Measurements from ENCODE around the gene PTPRN2.
"Not testable (repeated sequence)": the region's sequence is repeated elsewhere in the genome, so short reads cannot be mapped to it uniquely, and the experiment has no call there.

The PTPRN2 gene

GRCh38 chr7:157861031-157861491 lies 726.6 kb downstream of the PTPRN2 start:
- peak in 2 of 42 donors; percentile 13 to 19 for DNase-seq

GRCh38 chr7:157860406-157860805 lies 727.2 kb downstream of the PTPRN2 start:
- no peak for DNase-seq
- intact Hi-C loops (cut with DNase I) = no loop called here

More at GRCh38 chr7:157861031-157861491, 726.6 kb downstream of the PTPRN2 start:
- intact Hi-C loops (cut with DNase I) = no loop called here

- DNase-seq = peak in 2 of 42 donors; percentile 10 to 18
- intact Hi-C loops (cut with DNase I) = no loop called here
Observed at GRCh38 chr7:157859915-157860314, 727.7 kb downstream of the PTPRN2 start.

DNA sequence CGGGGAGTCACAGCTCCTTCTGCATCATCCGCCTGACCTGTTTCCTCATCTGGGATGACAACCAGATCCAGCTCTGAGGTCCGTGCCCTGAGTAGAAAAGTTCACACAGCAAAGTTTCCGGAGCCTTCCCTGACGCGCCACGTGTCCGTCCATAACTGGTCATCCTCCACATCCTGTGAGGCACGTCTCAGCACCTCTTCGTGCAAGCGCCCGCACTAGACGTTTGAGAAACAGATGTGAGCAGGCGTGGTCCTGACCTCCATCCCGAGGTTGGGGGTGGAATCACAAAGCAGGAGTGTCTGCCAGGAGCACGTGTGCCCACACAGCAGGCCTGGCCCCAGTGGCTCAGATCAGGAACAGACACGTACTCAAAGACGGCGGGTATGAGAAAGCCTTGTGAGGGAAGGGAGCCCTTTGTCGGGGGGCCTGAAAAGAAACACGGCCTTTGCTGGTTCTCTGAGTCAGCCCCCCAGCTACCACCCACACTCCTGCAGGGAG lies 730.0 kb downstream of the PTPRN2 start:
- intact Hi-C loops (cut with DNase I) = no loop called here
- DNase-seq = peak in 2 of 42 donors; percentile 13 to 27

GRCh38 chr7:157856873-157857577 lies 730.6 kb downstream of the PTPRN2 start:
- peak in 1 of 42 donors; percentile 10 for DNase-seq
- intact Hi-C loops (cut with DNase I) = no loop called here

- DNase-seq = peak in 3 of 42 donors; percentile 4 to 36 (median 14)
- intact Hi-C loops (cut with DNase I) = no loop called here
Observed at GRCh38 chr7:157855452-157856213, 732.0 kb downstream of the PTPRN2 start.

DNA sequence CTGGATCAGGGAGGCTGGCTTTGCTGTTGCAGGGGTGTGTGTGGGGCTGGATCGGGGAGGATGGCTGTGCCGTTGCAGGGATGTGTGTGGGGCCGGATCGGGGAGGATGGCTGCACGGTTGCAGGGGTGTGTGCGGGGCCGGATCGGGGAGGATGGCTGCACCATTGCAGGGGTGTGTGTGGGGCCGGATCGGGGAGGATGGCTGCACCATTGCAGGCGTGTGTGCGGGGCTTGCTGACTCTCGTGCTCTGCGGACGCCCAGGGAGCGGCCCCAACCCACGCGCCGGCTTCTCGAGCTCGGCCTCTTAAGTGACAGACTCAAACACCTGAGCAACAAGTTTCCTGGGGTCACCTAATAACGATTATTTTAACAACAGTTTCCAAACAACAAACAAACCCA lies 732.6 kb downstream of the PTPRN2 start:
- intact Hi-C loops (cut with DNase I) = no loop called here

DNA sequence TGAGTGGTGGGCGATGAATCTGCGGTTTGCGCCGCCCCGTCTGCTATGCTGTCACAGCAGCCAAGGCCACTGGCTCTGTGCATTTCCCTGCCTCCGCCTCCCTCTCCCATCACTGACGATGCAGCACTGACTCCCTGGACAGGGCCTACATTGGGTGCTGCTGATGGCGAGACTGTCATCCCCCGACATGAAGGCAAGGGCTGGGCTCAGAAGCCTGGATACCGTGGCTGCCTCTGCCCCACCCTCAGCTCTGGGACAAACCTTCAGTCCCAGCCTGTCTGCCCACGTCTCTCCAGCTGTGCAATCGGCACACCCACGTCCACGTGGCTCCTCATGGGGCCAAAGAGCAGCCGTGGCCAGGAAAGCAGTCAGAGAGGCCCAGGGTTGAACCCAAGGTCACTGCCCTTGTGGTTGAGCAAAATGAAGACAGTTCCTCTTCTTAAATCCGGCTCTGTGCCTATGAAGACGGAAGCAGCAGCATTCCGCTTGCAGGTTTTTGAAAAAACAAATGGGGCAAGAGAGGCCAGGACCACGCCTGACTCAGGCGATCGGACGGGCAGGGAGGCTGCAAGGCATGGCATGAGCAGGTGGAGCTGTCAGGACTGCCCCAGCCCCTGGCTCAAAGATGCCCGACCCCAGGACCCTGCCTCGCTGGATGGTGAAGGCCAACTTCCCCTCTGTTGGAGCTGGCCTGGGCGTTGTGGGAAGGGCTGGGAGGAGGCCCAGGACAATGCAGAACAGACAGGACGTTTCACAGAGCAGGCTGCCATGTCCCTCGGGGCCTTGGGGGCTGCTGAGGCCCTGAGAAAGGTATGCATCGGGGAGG lies 733.3 kb downstream of the PTPRN2 start:
- intact Hi-C loops (cut with DNase I) = no loop called here
- peak in 27 of 42 donors; percentile 31 to 68 (median 45) for DNase-seq

More for the DNA sequence above, 732.6 kb downstream of the PTPRN2 start:
- no peak for DNase-seq

- intact Hi-C loops (cut with DNase I) = no loop called here
- no peak for DNase-seq
Observed at GRCh38 chr7:157853789-157854065, 733.9 kb downstream of the PTPRN2 start.

DNA sequence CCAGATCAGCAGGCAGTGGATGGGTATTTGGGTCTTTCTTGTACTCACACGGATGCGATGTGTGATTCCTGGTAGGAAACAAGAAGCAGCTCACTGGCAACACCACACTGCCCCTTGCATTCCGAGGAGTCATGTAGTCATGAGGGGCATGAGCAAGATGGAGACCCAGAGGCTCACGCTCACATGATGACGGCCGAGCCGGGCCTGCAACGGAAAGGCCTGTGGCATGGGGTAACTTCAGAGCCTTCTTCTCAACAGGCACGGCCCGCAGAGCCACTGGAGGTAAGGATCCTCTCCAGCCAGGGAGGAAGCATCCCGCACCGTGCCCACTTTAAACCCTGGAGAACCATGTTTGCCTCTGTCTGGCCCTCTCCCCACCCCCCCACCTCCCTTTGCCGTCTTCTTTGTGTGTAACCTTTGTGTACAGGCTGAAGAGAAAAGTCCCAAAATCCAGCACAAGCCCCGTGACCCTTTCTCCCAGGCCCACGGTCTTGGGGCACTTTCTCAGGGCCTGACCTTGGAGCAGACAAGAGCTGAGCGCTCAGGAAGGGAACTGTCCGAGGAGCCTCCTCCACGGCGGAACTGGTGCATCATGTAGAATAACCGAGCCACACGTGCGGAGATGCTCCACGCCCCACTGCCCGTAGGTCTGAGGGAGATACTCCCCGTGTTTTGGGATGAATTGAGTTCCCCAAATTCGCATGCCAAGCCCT lies 734.4 kb downstream of the PTPRN2 start:
- no peak for DNase-seq
- intact Hi-C loops (cut with DNase I) = no loop called here

- DNase-seq = peak in 39 of 42 donors; percentile 20 to 72 (median 47)
- intact Hi-C loops (cut with DNase I) = no loop called here
Observed at GRCh38 chr7:157851501-157852067, 736.0 kb downstream of the PTPRN2 start.

- DNase-seq = no peak
Observed at GRCh38 chr7:157850481-157851444, 736.9 kb downstream of the PTPRN2 start.

GRCh38 chr7:157849726-157850125 lies 737.9 kb downstream of the PTPRN2 start:
- no peak for DNase-seq
- intact Hi-C loops (cut with DNase I) = no loop called here

More at GRCh38 chr7:157850481-157851444, 736.9 kb downstream of the PTPRN2 start:
- intact Hi-C loops (cut with DNase I) = no loop called here

- no peak for DNase-seq
- intact Hi-C loops (cut with DNase I) = no loop called here
Observed at GRCh38 chr7:157849341-157849596, 738.4 kb downstream of the PTPRN2 start.

DNA sequence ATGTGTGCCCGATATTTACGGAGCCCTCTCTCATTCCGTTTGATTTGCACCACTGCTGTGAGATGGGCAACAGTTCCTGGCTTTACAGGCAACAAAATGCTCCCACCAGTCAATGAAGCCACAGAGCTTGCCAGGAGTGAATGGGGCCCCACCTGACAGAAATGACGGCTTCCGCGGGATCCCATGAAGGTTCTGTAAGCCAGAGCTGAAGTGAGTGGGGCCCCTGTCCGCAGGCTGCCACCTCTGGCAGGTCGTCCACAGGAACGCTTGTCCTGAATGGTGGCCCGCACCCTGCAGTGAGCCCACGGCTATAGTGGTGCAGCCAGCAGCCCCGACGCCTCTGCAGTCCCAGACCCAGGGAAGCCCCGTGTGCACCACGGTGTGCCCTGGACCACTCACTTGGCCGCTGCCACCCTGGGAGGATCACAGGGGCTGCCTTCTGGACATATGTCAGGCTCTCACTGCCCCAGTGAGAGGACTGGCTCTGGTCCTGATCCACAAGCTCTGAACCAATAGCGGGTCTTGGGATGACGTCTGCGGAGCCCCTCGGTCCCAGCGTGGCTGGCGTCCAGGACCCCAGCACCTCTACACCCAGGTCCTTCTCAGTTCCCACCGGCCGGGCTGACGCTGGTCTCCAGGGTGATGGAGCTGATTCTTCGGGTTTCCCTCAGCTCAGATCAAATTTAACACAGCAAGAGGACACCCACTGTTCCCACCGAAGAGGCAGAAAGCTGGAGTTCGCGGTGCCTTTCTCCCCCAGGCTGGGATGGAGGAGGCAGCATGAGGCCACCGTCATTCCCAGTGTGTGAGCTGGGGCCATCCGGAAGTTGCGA lies 738.9 kb downstream of the PTPRN2 start:
- no peak for DNase-seq
- intact Hi-C loops (cut with DNase I) = no loop called here

DNA sequence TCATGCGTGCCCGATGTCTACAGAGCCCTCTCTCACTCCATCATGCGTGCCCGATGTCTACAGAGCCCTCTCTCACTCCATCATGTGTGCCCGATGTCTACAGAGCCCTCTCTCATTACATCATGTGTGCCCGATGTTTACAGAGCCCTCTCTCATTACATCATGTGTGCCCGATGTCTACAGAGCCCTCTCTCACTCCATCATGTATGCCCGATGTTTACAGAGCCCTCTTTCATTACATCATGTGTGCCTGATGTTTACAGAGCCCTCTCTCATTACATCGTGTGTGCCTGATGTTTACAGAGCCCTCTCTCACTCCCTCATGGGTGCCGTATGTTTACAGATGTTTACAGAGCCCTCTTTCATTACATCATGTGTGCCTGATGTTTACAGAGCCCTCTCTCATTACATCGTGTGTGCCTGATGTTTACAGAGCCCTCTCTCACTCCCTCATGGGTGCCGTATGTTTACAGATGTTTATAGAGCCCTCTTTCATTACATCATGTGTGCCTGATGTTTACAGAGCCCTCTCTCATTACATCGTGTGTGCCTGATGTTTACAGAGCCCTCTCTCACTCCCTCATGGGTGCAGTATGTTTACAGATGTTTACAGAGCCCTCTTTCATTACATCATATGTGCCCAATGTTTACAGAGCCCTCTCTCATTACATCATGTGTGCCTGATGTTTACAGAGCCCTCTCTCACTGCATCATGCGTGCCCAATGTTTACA lies 739.7 kb downstream of the PTPRN2 start:
- DNase-seq = not testable (repeated sequence)

More for the DNA sequence above, 739.7 kb downstream of the PTPRN2 start:
- intact Hi-C loops (cut with DNase I) = not testable (repeated sequence)

All from head of caudate nucleus (tissue), 42 donors.